Activated CD8-positive, alpha-beta T cell treated with anti-CD3 and anti-CD28 coated beads, Interleukin-2, amount 10 ng/mL, durations not matched to agents 7 days and 5 days (primary cell): ENCODE measurements around the gene MYO10. TPM values are rescaled to one million over a fixed set of nuclear protein-coding genes. Genes with fewer than 3 reads are reported as not detected.

Source experiments
- ATAC-seq: fragments of 150-1000 bp; cut with Tn5 transposase; one replicate; pipeline ENCODE4 v1.10.0; 2021; ENCODE audit warnings: moderate library complexity
- CTCF ChIA-PET: fragments of 350-600 bp; sonication (Branson Sonifier 250); formaldehyde crosslinking; loops from one replicate; lab custom pipeline; 2021; ENCODE audit warnings: antibody characterized with exemption; lab: Charles Lee
- POLR2A ChIA-PET: fragments of 350-600 bp; sonication (Branson Sonifier 250); formaldehyde crosslinking; loops from one replicate; lab custom pipeline; 2021; ENCODE audit warnings: antibody characterized with exemption; lab: Charles Lee
- DNase-seq: peaks from one replicate; pipeline ENCODE4 v3.0.0-alpha.2; 2020
- H3K27ac Mint-ChIP-seq: one replicate; pipeline ENCODE4 v1.8.0; 2021; ENCODE audit warnings: mild to moderate bottlenecking, mixed read lengths
- H3K27me3 Mint-ChIP-seq: one replicate; pipeline ENCODE4 v1.8.0; 2021; ENCODE audit warnings: low read depth, mixed read lengths
- H3K36me3 Mint-ChIP-seq: one replicate; pipeline ENCODE4 v1.8.0; 2021; ENCODE audit warnings: low read depth, mixed read lengths
- H3K4me1 Mint-ChIP-seq: one replicate; pipeline ENCODE4 v1.8.0; 2021; ENCODE audit warnings: low read depth, mixed read lengths
- H3K4me3 Mint-ChIP-seq: one replicate; pipeline ENCODE4 v1.8.0; 2021; ENCODE audit warnings: mild to moderate bottlenecking, mixed read lengths
- H3K9me3 Mint-ChIP-seq: one replicate; pipeline ENCODE4 v1.8.0; 2022; ENCODE audit warnings: mixed read lengths; ENCODE audit not compliant: insufficient read depth
- total RNA-seq, 2 experiments: library from RNA; stranded (reverse); gene quantifications; one replicate each; pipeline ENCODE4 v1.2.3, GENCODE V29; 2021

The MYO10 gene
- total RNA-seq, 2 experiments from 2014 or later = not detected

DNA sequence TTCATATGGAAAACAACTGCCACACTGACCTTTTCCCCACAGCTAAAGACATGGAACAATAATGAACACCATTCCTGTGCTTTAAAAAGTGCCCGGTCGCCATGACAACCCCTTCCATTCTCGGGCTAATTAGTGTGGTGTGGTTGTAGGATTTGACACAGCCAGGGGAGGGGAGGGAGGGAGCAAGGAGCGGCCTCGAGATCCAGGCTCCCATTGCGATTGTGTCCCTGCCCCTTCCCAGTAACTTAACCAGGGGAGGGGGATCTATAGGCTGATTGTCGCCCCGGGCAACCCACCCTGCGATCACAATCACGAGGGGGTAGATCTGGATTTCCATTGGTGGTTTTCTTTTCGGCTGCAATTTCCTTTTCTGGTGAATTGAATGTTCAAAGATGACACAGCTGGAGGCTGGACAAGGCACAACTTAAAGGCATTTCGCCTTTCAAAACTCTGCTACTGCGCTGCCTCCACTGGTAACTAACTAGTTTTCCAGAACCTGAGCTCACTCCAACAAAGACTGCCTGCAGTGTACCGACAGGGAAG lies 222.6 kb downstream of the MYO10 start:
- no peak for ATAC-seq
- no peaks in the 10 kb centered on the region for H3K9me3 Mint-ChIP-seq
- CTCF ChIA-PET = no interaction called here

DNA sequence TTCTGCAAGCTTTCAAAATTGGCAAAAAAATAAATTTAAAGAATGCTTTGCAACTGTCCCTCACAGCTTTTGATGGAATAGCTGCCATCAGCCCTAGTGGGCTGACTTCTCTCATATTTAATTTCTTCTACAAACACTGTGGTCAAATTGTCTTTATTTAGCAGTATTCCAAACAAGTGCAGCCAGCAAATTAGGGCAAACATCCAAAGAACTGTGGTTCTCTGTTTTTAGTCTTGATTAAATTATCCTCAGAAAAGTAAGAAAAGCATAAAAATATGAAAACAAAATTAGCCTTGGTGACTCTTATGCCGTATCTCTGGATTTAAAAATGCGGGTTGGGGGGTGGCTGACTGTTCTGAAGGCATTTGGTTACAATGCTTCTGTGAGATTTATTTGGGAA lies 223.5 kb downstream of the MYO10 start:
- Mint-ChIP-seq H3K27me3 (peaks cover 3% of the 10 kb centered on the region), H3K36me3 (no peaks in the 10 kb centered on the region), H3K9me3 (no peaks in the 10 kb centered on the region), H3K4me3 (no peak overlapping the region), H3K27ac (no peak overlapping the region), H3K4me1 (no peaks in the 10 kb centered on the region)
- CTCF ChIA-PET = no interaction called here
- ATAC-seq = no peak
- POLR2A ChIA-PET = no interaction called here
- no peak for DNase-seq

More for the DNA sequence above, 222.6 kb downstream of the MYO10 start:
- Mint-ChIP-seq H3K27ac (no peak overlapping the region), H3K36me3 (no peaks in the 10 kb centered on the region), H3K4me1 (no peaks in the 10 kb centered on the region), H3K4me3 (no peak overlapping the region), H3K27me3 (peaks cover 3% of the 10 kb centered on the region)
- no peak for DNase-seq
- POLR2A ChIA-PET = no interaction called here

DNA sequence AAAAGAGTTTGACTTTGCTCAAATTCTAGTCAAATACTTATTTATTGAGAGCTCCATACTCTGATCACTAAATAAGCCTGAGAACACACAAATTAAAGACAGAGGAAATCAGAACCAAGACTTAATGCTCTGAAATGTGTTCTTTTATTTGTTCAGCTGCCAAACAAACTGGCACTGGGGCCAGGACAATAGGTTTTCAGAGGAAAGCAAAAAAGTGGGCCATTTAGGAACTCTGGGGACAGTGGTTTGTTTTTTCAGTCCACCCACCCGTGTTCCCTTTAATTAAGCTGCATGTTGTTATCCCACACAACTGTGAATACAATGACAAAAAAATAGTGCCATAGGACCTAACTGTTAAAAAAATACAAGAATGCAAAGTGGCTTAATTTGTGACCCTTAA lies 223.9 kb downstream of the MYO10 start:
- H3K36me3 Mint-ChIP-seq = no peaks in the 10 kb centered on the region
- ChIA-PET POLR2A (no interaction called here), CTCF (no interaction called here)
- no peak overlapping the region for H3K4me3 Mint-ChIP-seq
- peaks cover 3% of the 10 kb centered on the region for H3K27me3 Mint-ChIP-seq
- no peak overlapping the region for H3K27ac Mint-ChIP-seq
- H3K4me1 Mint-ChIP-seq = no peaks in the 10 kb centered on the region
- no peaks in the 10 kb centered on the region for H3K9me3 Mint-ChIP-seq
- DNase-seq (no peak), ATAC-seq (no peak)

DNA sequence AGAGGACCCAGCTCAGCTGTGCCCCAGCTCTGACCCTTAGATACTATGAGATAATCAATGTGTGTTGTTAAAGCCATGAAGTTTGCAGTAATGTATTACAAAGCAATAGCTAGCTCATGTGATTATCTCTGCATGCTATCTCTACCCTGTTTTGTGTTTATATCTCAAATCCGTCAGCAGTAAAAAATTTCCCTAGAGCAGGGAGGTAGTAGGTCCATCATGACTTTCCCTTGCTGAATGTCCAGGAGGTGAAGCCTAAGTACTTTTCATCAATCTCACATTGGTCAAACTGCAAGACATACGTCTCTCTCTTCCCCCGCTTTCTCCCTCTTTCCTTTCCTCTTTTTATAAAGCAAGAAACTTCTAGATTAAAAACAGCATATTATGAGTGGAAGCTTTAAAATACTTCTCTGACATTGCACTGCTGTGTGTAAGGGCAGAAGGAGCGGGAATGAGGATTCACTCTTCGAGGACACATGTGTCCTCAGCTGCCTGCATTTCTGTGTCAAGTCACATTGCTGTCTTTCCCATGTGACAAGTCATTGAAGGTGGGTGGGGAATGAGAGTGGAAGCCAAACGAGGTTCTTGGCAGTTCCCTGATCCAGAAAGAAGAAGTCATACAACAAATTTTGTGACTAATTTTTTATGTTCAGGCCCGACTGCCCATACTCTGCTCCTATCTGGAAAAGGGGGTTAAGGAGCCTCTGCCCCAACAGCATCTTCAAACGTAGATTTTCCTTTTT lies 226.2 kb downstream of the MYO10 start:
- CTCF ChIA-PET = no interaction called here
- Mint-ChIP-seq H3K27ac (no peak overlapping the region), H3K9me3 (no peaks in the 10 kb centered on the region), H3K27me3 (peaks cover 5% of the 10 kb centered on the region), H3K4me3 (no peak overlapping the region), H3K36me3 (no peaks in the 10 kb centered on the region), H3K4me1 (no peaks in the 10 kb centered on the region)
- POLR2A ChIA-PET = no interaction called here
- no peak for DNase-seq
- no peak for ATAC-seq

DNA sequence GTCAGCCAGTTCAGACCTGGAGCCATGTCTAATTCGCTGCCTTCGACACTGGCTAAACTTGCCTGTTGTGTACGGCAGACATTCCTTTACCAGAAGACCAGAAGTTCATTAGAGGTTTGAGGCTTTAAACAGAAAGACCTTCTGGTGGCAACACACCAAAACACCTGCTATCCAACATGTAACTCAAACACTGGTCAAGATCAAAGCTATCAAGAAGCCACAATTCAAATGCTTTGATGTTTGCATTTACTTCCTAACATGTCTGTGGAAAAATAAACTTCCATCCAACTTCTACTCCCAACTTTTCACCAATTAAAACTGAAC lies 228.3 kb downstream of the MYO10 start:
- no peaks in the 10 kb centered on the region for H3K4me1 Mint-ChIP-seq
- no peaks in the 10 kb centered on the region for H3K9me3 Mint-ChIP-seq
- no peaks in the 10 kb centered on the region for H3K36me3 Mint-ChIP-seq
- H3K27me3 Mint-ChIP-seq = peaks cover 2% of the 10 kb centered on the region
- ChIA-PET CTCF (no interaction called here), POLR2A (no interaction called here)
- DNase-seq = no peak
- H3K4me3 Mint-ChIP-seq = no peak overlapping the region
- H3K27ac Mint-ChIP-seq = no peak overlapping the region
- ATAC-seq = no peak

DNA sequence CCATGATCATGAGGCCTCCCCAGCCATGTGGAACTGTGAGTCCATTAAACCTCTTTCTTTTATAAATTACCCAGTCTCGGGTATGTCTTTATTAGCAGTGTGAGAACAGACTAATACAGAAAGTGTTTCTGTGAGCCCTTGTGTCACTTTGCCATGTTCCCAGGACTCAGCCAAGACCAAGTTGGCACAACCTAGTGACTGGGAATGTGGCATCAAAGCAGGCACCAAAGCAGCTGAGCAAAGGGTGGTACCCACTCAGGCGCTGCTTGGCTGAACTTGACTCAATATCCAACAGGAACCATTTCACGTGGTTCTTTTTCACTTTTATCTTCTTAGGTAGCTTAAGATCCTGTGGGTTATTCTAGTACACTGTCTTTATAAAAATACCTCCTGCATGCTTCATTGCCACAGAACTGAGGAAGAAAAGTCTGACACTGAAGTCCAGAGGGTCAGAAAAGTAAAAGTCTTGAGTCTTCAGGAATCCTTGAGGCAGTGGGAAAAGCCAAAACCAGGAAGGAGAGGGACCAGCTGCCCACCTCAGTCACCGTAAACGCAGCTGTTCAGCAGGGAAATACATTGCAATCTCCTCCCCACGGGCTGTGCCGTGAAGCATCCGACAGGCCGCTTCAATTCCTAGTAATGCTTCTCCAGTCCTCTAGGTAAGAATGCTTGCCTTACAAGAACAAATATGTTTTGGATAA lies 228.8 kb downstream of the MYO10 start:
- ChIA-PET POLR2A (no interaction called here), CTCF (interaction anchor here (0.8 kb wide), 1 partner anchor 16 kb away, joined by 3 read pairs; no protein-coding TSS in a partner anchor)
- DNase-seq (no peak), ATAC-seq (no peak)
- peaks cover 2% of the 10 kb centered on the region for H3K27me3 Mint-ChIP-seq
- H3K9me3 Mint-ChIP-seq = no peaks in the 10 kb centered on the region
- no peak overlapping the region for H3K4me3 Mint-ChIP-seq
- no peaks in the 10 kb centered on the region for H3K36me3 Mint-ChIP-seq
- H3K4me1 Mint-ChIP-seq = no peaks in the 10 kb centered on the region
- no peak overlapping the region for H3K27ac Mint-ChIP-seq

DNA sequence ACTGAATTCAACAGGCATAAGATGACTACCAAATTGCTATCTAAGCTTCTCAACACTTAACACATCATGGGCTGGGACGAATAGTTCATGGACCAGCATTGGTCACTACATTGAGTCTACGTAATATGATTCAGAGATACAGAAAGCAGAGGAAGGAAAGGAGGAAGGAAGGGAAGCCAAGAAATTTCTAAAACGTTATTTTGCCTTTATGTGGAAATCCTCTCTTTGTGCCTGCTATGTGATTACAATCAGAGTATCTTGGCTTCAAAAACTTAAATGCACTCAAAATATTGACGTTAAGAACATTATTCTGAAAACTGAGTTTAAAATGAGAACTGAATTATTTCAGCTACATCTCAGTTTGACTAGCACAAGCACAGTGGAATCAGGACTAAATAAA lies 231.1 kb downstream of the MYO10 start:
- ChIA-PET POLR2A (no interaction called here), CTCF (no interaction called here)
- no peak for ATAC-seq
- H3K27me3 Mint-ChIP-seq = peaks cover 2% of the 10 kb centered on the region
- no peaks in the 10 kb centered on the region for H3K9me3 Mint-ChIP-seq
- no peak overlapping the region for H3K27ac Mint-ChIP-seq
- H3K4me1 Mint-ChIP-seq = no peaks in the 10 kb centered on the region
- H3K4me3 Mint-ChIP-seq = no peak overlapping the region
- H3K36me3 Mint-ChIP-seq = no peaks in the 10 kb centered on the region
- DNase-seq = no peak

DNA sequence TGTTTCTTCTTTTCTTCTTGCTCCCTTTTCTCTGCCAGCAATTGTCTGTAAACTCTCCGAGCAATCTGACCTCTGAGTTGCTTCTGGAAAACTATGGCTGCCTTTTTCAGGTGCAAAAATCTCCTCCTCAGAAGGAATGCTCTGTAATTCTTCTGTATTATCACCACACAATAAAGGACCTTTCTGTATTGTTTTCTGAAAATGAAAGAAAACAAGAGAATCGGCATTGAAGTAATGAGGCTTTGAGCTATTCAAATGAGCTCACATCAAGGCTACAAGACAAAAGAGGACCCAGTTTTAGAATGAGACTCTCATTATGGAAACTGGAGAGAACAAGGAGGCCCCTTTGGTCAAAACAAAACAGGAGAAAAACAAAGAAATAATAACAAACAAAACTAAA lies 233.1 kb downstream of the MYO10 start:
- CTCF ChIA-PET = no interaction called here
- POLR2A ChIA-PET = no interaction called here
- no peak overlapping the region for H3K27ac Mint-ChIP-seq
- DNase-seq = no peak
- no peaks in the 10 kb centered on the region for H3K9me3 Mint-ChIP-seq
- no peaks in the 10 kb centered on the region for H3K4me1 Mint-ChIP-seq
- no peak for ATAC-seq
- H3K4me3 Mint-ChIP-seq = no peak overlapping the region
- H3K36me3 Mint-ChIP-seq = no peaks in the 10 kb centered on the region
- H3K27me3 Mint-ChIP-seq = peaks cover 2% of the 10 kb centered on the region

DNA sequence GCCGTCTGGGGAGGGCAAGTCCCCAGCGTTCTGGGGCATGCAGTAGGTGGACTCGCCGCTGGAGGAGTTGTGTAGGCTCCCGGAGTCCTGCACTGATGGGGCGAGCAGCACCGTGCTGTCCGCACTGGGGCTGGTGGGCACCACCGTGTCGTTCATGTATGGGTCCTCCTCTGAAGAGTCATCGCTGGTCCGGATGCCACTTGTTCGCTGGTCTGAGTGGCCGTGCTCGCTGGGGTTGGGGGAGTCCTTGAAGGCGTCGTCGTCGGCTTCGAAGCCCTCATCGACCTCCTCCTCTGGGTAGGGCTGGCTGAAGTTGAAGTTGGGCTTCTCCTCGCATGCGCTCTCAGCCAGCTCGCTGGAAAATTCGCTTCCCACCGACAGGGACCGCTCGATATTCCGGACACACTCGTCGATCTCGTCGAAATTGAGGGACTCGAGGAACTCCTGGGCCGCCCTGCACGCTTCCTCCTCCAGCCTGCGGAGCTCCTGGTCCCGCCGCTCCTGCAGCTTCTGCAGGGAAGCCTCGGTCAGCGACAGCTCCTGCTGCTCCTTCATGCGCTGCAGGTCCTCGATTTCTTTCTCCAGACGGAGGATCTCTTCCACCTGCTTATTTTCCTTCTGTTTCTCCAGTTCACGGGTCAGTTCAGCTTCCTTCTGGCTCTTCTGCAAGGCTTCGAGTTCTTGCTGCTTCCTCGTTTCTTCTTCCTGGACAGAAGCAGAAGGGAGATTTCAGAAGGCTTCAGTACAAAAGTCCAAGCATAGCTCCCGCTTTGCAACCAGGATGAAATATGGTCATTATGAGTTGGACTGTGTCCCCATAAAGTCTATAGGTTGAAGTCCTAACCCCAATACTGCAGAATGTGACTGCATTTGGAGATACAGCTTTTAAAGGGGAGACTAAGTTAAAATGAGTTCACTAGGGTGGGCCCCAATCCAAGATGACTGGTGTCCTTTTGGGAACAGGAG lies 234.7 kb downstream of the MYO10 start:
- no peak for DNase-seq
- Mint-ChIP-seq H3K36me3 (no peaks in the 10 kb centered on the region), H3K4me1 (no peaks in the 10 kb centered on the region), H3K27ac (no peak overlapping the region), H3K9me3 (no peaks in the 10 kb centered on the region), H3K4me3 (no peak overlapping the region), H3K27me3 (peaks cover 2% of the 10 kb centered on the region)
- no peak for ATAC-seq
- CTCF ChIA-PET = no interaction called here
- POLR2A ChIA-PET = no interaction called here

DNA sequence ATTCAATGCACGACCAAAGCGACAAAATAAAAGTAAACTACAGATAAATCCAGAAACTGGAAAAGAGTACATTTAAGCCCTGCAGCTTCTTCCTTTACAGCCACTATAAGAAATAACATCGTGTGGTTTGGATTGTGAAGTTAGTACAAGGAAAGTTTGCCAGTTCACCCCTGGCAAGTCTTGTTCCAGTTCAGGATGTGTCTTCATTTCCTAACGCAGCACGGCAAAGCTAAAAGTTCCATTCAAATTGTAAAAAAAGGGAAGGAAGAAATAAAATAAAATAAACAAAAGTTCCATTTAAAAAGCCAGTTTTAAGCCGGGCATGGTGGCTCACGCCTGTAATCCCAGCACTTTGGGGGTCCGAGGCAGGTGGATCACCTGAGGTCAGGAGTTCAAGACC lies 236.0 kb downstream of the MYO10 start:
- ATAC-seq = no peak

DNA sequence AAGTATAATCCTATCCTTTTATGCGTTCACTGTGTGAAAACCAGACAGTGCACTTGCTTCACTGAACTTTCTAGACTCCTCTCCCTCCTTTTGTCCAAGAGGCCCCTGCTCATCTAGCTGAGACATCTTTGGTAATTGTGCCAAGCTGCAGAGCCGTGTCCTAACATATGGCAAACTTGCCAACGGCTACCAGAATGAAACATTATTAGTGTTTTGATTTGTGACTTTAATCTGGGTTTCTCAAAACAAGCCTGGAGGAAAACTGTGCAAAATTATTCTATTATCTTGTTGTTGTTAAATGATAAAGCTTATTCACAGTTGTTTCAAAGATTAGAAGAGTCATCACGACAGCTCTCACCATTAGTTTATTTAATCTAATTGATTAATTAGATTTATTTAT lies 240.3 kb downstream of the MYO10 start:
- no peaks in the 10 kb centered on the region for H3K4me1 Mint-ChIP-seq
- no peak overlapping the region for H3K27ac Mint-ChIP-seq
- H3K27me3 Mint-ChIP-seq = no peaks in the 10 kb centered on the region
- ChIA-PET POLR2A (no interaction called here), CTCF (no interaction called here)
- H3K36me3 Mint-ChIP-seq = no peaks in the 10 kb centered on the region
- ATAC-seq = no peak
- no peak overlapping the region for H3K4me3 Mint-ChIP-seq
- DNase-seq = no peak
- no peaks in the 10 kb centered on the region for H3K9me3 Mint-ChIP-seq

More for the DNA sequence above, 236.0 kb downstream of the MYO10 start:
- no peak for DNase-seq
- H3K36me3 Mint-ChIP-seq = no peaks in the 10 kb centered on the region
- peaks cover 2% of the 10 kb centered on the region for H3K27me3 Mint-ChIP-seq
- H3K4me3 Mint-ChIP-seq = no peak overlapping the region
- H3K27ac Mint-ChIP-seq = no peak overlapping the region
- POLR2A ChIA-PET = no interaction called here
- no peaks in the 10 kb centered on the region for H3K4me1 Mint-ChIP-seq
- H3K9me3 Mint-ChIP-seq = no peaks in the 10 kb centered on the region
- CTCF ChIA-PET = no interaction called here

DNA sequence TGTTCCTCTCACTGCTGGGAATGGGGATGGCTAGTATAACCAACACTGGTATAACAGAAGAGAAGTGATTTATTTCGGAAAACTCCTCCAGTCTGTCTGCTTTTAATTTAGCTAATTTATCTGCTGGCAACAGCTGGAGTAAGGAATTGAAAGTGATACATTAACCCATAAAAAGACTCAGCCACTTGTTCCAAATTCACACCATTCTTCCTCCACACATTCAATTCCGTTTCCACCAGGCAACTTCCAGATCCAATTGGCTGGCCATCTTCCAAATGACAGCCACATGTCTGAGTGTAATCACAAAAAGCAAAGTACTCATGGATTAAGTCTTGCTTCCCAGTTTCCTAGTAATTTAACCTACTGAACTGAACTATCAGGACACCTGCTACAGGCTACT lies 242.2 kb downstream of the MYO10 start:
- ChIA-PET CTCF (no interaction called here), POLR2A (no interaction called here)

More for the DNA sequence above, 242.2 kb downstream of the MYO10 start:
- H3K27ac Mint-ChIP-seq = no peak overlapping the region
- H3K9me3 Mint-ChIP-seq = no peaks in the 10 kb centered on the region
- H3K36me3 Mint-ChIP-seq = no peaks in the 10 kb centered on the region
- H3K4me3 Mint-ChIP-seq = no peak overlapping the region
- ATAC-seq (no peak), DNase-seq (no peak)
- H3K4me1 Mint-ChIP-seq = no peaks in the 10 kb centered on the region
- H3K27me3 Mint-ChIP-seq = peaks cover under 1% of the 10 kb centered on the region
